ENCODE data around the gene NADK. TPM values are rescaled to one million over a fixed set of nuclear protein-coding genes. Genes with fewer than 3 reads are reported as not detected.

The NADK gene
- total RNA-seq, 1 experiment from 2014 or later: 86.2 TPM

- no peak for TF ChIP-seq EZH2 (IDR thresholded peaks at IDR 0.05; ENCODE audit: borderline replicate concordance, low read depth, low read length, poor library complexity, severe bottlenecking)
- TF ChIP-seq CTCF (conservative IDR thresholded peaks at IDR 0.05; ENCODE audit: low read depth, low read length): no peak
- no peak for DNase-seq (ENCODE audit: low spot score)
- Histone ChIP-seq H3K9me3 (ENCODE audit: low read depth, low read length, poor library complexity, severe bottlenecking) (no peaks in the 10 kb centered on the region), H3K27ac (ENCODE audit: low read depth, low read length, poor library complexity, severe bottlenecking) (no peak overlapping the region), H3K27me3 (replicated peaks; ENCODE audit: insufficient read depth, low read depth, low read length, poor library complexity) (no peaks in the 10 kb centered on the region), H3K4me1 (ENCODE audit: insufficient read depth, low read length, poor library complexity, severe bottlenecking) (no peaks in the 10 kb centered on the region), H3K4me3 (ENCODE audit: low read depth, low read length, poor library complexity, severe bottlenecking) (no peak overlapping the region), H3K36me3 (ENCODE audit: insufficient read depth, low read length, poor library complexity, severe bottlenecking) (peaks cover 47% of the 10 kb centered on the region)
- no TSS peak for BruUV-seq (replicated peaks)
- CTCF ChIA-PET: no interaction called here
- POLR2A ChIA-PET (ENCODE audit: low non-redundant PET): no interaction called here
- intact Hi-C loops (cut with micrococcal nuclease; ENCODE audit: unreplicated experiment): no loop called here
These were observed 21.4 kb downstream of the NADK start for GRCh38 chr1:1756661-1757421.

- peaks cover 39% of the 10 kb centered on the region for H3K36me3 ChIP-seq (ENCODE audit: insufficient read depth, low read length, poor library complexity, severe bottlenecking)
These were observed 22.4 kb downstream of the NADK start for GRCh38 chr1:1755852-1756251.

GRCh38 chr1:1755426-1755825 is 22.8 kb downstream of the NADK start:
- Histone ChIP-seq H3K4me1 (ENCODE audit: insufficient read depth, low read length, poor library complexity, severe bottlenecking) (no peaks in the 10 kb centered on the region), H3K27me3 (replicated peaks; ENCODE audit: insufficient read depth, low read depth, low read length, poor library complexity) (no peaks in the 10 kb centered on the region), H3K4me3 (ENCODE audit: low read depth, low read length, poor library complexity, severe bottlenecking) (no peak overlapping the region), H3K9me3 (ENCODE audit: low read depth, low read length, poor library complexity, severe bottlenecking) (no peaks in the 10 kb centered on the region), H3K27ac (ENCODE audit: low read depth, low read length, poor library complexity, severe bottlenecking) (no peak overlapping the region), H3K36me3 (ENCODE audit: insufficient read depth, low read length, poor library complexity, severe bottlenecking) (peaks cover 36% of the 10 kb centered on the region)
- BruUV-seq (replicated peaks): no TSS peak
- DNase-seq (ENCODE audit: low spot score): no peak
- ChIA-PET POLR2A (ENCODE audit: low non-redundant PET) (no interaction called here), CTCF (no interaction called here)
- no peak for TF ChIP-seq CTCF (conservative IDR thresholded peaks at IDR 0.05; ENCODE audit: low read depth, low read length)
- TF ChIP-seq EZH2 (IDR thresholded peaks at IDR 0.05; ENCODE audit: borderline replicate concordance, low read depth, low read length, poor library complexity, severe bottlenecking): no peak
- intact Hi-C loops (cut with micrococcal nuclease; ENCODE audit: unreplicated experiment): no loop called here

More at GRCh38 chr1:1755852-1756251, 22.4 kb downstream of the NADK start:
- H3K27ac ChIP-seq (ENCODE audit: low read depth, low read length, poor library complexity, severe bottlenecking): no peak overlapping the region
- ChIA-PET CTCF (no interaction called here), POLR2A (ENCODE audit: low non-redundant PET) (no interaction called here)
- H3K4me1 ChIP-seq (ENCODE audit: insufficient read depth, low read length, poor library complexity, severe bottlenecking): no peaks in the 10 kb centered on the region
- no TSS peak for BruUV-seq (replicated peaks)
- TF ChIP-seq CTCF (conservative IDR thresholded peaks at IDR 0.05; ENCODE audit: low read depth, low read length) (no peak), EZH2 (IDR thresholded peaks at IDR 0.05; ENCODE audit: borderline replicate concordance, low read depth, low read length, poor library complexity, severe bottlenecking) (no peak)
- no peaks in the 10 kb centered on the region for H3K9me3 ChIP-seq (ENCODE audit: low read depth, low read length, poor library complexity, severe bottlenecking)
- DNase-seq (ENCODE audit: low spot score): no peak
- intact Hi-C loops (cut with micrococcal nuclease; ENCODE audit: unreplicated experiment): no loop called here
- H3K27me3 ChIP-seq (replicated peaks; ENCODE audit: insufficient read depth, low read depth, low read length, poor library complexity): no peaks in the 10 kb centered on the region
- H3K4me3 ChIP-seq (ENCODE audit: low read depth, low read length, poor library complexity, severe bottlenecking): no peak overlapping the region

Data from A673 (cell line).